HCT116 (cell line): ENCODE measurements around the gene LRP1. TPM values are rescaled to one million over a fixed set of nuclear protein-coding genes. Genes with fewer than 3 reads are reported as not detected.

ENCODE experiments used
- ATAC-seq: fragments of 200-7000 bp; cut with Tn5 transposase; 2 replicates; pipeline ENCODE4 v1.9.1; 2020; ENCODE audit warnings: mild to moderate bottlenecking, moderate library complexity
- BruUV-seq: library from RNA; stranded (reverse); fragments of 400-500 nt; replicated peaks from 2 replicates; lab custom pipeline; 2021; lab: Mats Ljungman, UMichigan
- CTCF ChIA-PET: fragments of 300-600 bp; sonication (Branson Sonifier 250); formaldehyde crosslinking; loops from one replicate; lab custom pipeline; 2021; ENCODE audit warnings: antibody characterized with exemption; lab: Charles Lee
- POLR2A ChIA-PET: fragments of 300-600, 350-600 bp; sonication (Branson Sonifier 250); formaldehyde crosslinking; loops from one replicate; lab custom pipeline; 2021; ENCODE audit warnings: antibody characterized with exemption; lab: Charles Lee
- RAD21 ChIA-PET, 2 experiments: fragments of 300-600 bp; sonication (Branson Sonifier 250); formaldehyde crosslinking; loops; one replicate each; lab custom pipeline; 2023; ENCODE audit warnings: low total read pairs in 2 of 2; ENCODE audit not compliant: uncharacterized antibody in 2 of 2, unreplicated experiment in 2 of 2, low non-redundant PET in 1 of 2; lab: Charles Lee
- DNase-seq: peaks from one replicate; pipeline ENCODE4 v3.0.0-alpha.2; 2010; ENCODE audit warnings: low read depth, low spot score
- H2AFZ ChIP-seq: fragments of 200-600 bp; shearing (Covaris generic), sonication (generic); 2 replicates; pipeline ENCODE4 v1.6.1; 2017; ENCODE audit warnings: low read depth, mixed run types, mixed read lengths, antibody characterized with exemption, low read length; ENCODE audit not compliant: poor library complexity, severe bottlenecking
- H3K27ac ChIP-seq: 2 replicates; pipeline ENCODE4 v1.5.1; 2012; ENCODE audit warnings: low read depth, low read length
- H3K27me3 ChIP-seq: fragments of 200-600 bp; sonication (generic); 2 replicates; pipeline ENCODE4 v1.6.1; 2016; ENCODE audit warnings: mixed run types, low read length, mixed read lengths; ENCODE audit not compliant: insufficient read depth
- H3K36me3 ChIP-seq, 2 experiments: fragments of 200-500 bp in 1 of 2; fragments of 200-600 bp in 1 of 2; sonication (Bioruptor generic) in 1 of 2; sonication (generic) in 1 of 2; 2 replicates each; pipeline versions ENCODE4 v1.5.1 to v1.6.1; 2014 to 2016; ENCODE audit warnings: low read length in 2 of 2, inconsistent platforms in 1 of 2, mixed read lengths in 1 of 2, mixed run types in 1 of 2; ENCODE audit not compliant: insufficient read depth in 2 of 2, control insufficient read depth in 1 of 2
- H3K4me1 ChIP-seq, 2 experiments: fragments of 200-600 bp in 1 of 2; sonication (generic) in 1 of 2; 2 replicates each; pipeline versions ENCODE4 v1.5.1 to v1.6.1; 2012 to 2017; ENCODE audit warnings: low read length in 2 of 2, inconsistent platforms in 1 of 2, mild to moderate bottlenecking in 1 of 2, mixed read lengths in 1 of 2, mixed run types in 1 of 2, moderate library complexity in 1 of 2; ENCODE audit not compliant: insufficient read depth in 2 of 2, control insufficient read depth in 1 of 2
- H3K4me2 ChIP-seq: fragments of 200-600 bp; sonication (generic); 2 replicates; pipeline ENCODE4 v1.6.1; 2017; ENCODE audit warnings: mixed run types, low read length, mixed read lengths
- H3K4me3 ChIP-seq, 2 experiments: fragments of 200-600 bp in 1 of 2; sonication (generic) in 1 of 2; replicated peaks in 1 of 2; 2 replicates each; pipeline ENCODE4 v1.5.1; 2011 to 2016; ENCODE audit warnings: low read length in 2 of 2, control low read depth in 1 of 2, low read depth in 1 of 2, mild to moderate bottlenecking in 1 of 2, mixed read lengths in 1 of 2, mixed run types in 1 of 2
- H3K79me2 ChIP-seq: fragments of 200-600 bp; sonication (generic); 2 replicates; pipeline ENCODE4 v1.6.1; 2017; ENCODE audit warnings: mild to moderate bottlenecking, mixed run types, low read length, moderate library complexity, mixed read lengths; ENCODE audit not compliant: insufficient read depth
- H3K9ac ChIP-seq: fragments of 200-600 bp; sonication (generic); 2 replicates; pipeline ENCODE4 v1.6.1; 2016; ENCODE audit warnings: low read length, mixed read lengths
- H3K9me2 ChIP-seq: fragments of 200-600 bp; sonication (generic), shearing (Covaris generic); 2 replicates; pipeline ENCODE4 v1.6.1; 2017; ENCODE audit warnings: mixed run types, mild to moderate bottlenecking, moderate library complexity; ENCODE audit not compliant: insufficient read depth
- H3K9me3 ChIP-seq, 2 experiments: fragments of 200-500 bp in 1 of 2; fragments of 200-600 bp in 1 of 2; sonication (Bioruptor generic) in 1 of 2; sonication (generic) in 1 of 2; 2 replicates each; pipeline ENCODE4 v1.6.1; 2014 to 2017; ENCODE audit warnings: low read length in 2 of 2, mixed read lengths in 2 of 2, inconsistent platforms in 1 of 2, low read depth in 1 of 2, mild to moderate bottlenecking in 1 of 2, mixed run types in 1 of 2, moderate library complexity in 1 of 2; ENCODE audit not compliant: control insufficient read depth in 1 of 2, insufficient read depth in 1 of 2
- H4K20me1 ChIP-seq: fragments of 200-600 bp; sonication (generic), shearing (Covaris generic); 2 replicates; pipeline ENCODE4 v1.6.1; 2017; ENCODE audit warnings: mixed run types, mild to moderate bottlenecking, moderate library complexity; ENCODE audit not compliant: insufficient read depth
- CEBPB ChIP-seq: IDR thresholded peaks from 2 replicates; pipeline ENCODE4 v1.6.1; 2012; ENCODE audit warnings: low read depth
- EGR1 ChIP-seq: IDR thresholded peaks from 2 replicates; pipeline ENCODE4 v1.6.1; 2012; ENCODE audit warnings: low read depth
- ELF1 ChIP-seq: IDR thresholded peaks from 2 replicates; pipeline ENCODE4 v1.6.1; 2012; ENCODE audit warnings: low read depth, borderline replicate concordance
- EZH2phosphoT487 ChIP-seq: fragments of 200-600 bp; IDR thresholded peaks from 2 replicates; pipeline ENCODE4 v1.6.1; 2018; ENCODE audit warnings: antibody characterized with exemption, borderline replicate concordance
- JUND ChIP-seq: IDR thresholded peaks from 2 replicates; pipeline ENCODE4 v1.6.1; 2012
- POLR2A ChIP-seq: IDR thresholded peaks from 2 replicates; pipeline ENCODE4 v1.7.0; 2011; ENCODE audit warnings: borderline replicate concordance; ENCODE audit not compliant: insufficient read depth, insufficient read length; ENCODE audit errors: extremely low read depth
- SIN3A ChIP-seq: IDR thresholded peaks from 2 replicates; pipeline ENCODE4 v1.6.1; 2012; ENCODE audit warnings: low read depth
- SRF ChIP-seq: IDR thresholded peaks from 2 replicates; pipeline ENCODE4 v1.6.1; 2012; ENCODE audit warnings: low read depth
- ZNF274 ChIP-seq: fragments of 200-500 bp; sonication (Bioruptor generic); IDR thresholded peaks from 2 replicates; pipeline ENCODE4 v1.6.1; 2014; ENCODE audit warnings: mild to moderate bottlenecking, low read depth, low read length, inconsistent platforms
- intact Hi-C: fragments of 100-400 bp; cut with micrococcal nuclease; formaldehyde crosslinking; loops from 2 replicates; pipeline ENCODE4 v1.10.0; 2022
- total RNA-seq: library from RNA; stranded (reverse); gene quantifications from one replicate; pipeline ENCODE4 v1.2.1, GENCODE V29; 2021; ENCODE audit not compliant: unreplicated experiment
- TF ChIP-seq, protein P1 (sequence below): IDR thresholded peaks from 2 replicates; pipeline ENCODE4 v1.6.1; 2012
- TF ChIP-seq, protein P2 (sequence below): IDR thresholded peaks from 2 replicates; pipeline ENCODE4 v1.6.1; 2011; ENCODE audit warnings: mild to moderate bottlenecking, low read length, moderate library complexity; ENCODE audit not compliant: insufficient replicate concordance; ENCODE audit errors: extremely low read depth
- TF ChIP-seq, protein P3 (sequence below), 3 experiments: fragments of 200-600 bp in 1 of 3; sonication (generic) in 1 of 3; IDR thresholded peaks in 2 of 3; conservative IDR thresholded peaks in 1 of 3; 2 replicates each; pipeline ENCODE4 v1.5.1; 2012 to 2017; ENCODE audit warnings: low read depth in 2 of 3, low read length in 2 of 3, antibody characterized with exemption in 1 of 3, borderline replicate concordance in 1 of 3, control low read depth in 1 of 3, mild to moderate bottlenecking in 1 of 3, mixed read lengths in 1 of 3, mixed run types in 1 of 3, moderate library complexity in 1 of 3; ENCODE audit not compliant: insufficient read depth in 1 of 3

The LRP1 gene
- total RNA-seq, 1 experiment from 2014 or later, result 12.0 TPM

DNA sequence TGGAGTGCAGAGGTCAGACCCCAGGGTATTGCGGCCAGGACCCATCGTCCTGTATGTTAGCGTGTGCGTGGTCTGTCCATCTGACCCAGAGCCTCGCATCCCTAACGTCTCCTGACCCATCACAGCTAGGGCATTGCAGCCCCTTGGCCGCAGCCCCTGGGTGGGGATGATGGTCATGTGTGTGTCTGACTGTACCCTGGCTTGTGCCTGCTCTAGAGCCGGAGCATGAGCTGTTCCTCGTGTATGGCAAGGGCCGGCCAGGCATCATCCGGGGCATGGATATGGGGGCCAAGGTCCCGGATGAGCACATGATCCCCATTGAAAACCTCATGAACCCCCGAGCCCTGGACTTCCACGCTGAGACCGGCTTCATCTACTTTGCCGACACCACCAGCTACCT lies 29.9 kb downstream of the LRP1 start (continued):
- TF ChIP-seq, protein P1, sequence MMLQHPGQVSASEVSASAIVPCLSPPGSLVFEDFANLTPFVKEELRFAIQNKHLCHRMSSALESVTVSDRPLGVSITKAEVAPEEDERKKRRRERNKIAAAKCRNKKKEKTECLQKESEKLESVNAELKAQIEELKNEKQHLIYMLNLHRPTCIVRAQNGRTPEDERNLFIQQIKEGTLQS, result no peak
- TF ChIP-seq SRF, result no peak
- TF ChIP-seq EGR1, result no peak
- TF ChIP-seq, protein P2, sequence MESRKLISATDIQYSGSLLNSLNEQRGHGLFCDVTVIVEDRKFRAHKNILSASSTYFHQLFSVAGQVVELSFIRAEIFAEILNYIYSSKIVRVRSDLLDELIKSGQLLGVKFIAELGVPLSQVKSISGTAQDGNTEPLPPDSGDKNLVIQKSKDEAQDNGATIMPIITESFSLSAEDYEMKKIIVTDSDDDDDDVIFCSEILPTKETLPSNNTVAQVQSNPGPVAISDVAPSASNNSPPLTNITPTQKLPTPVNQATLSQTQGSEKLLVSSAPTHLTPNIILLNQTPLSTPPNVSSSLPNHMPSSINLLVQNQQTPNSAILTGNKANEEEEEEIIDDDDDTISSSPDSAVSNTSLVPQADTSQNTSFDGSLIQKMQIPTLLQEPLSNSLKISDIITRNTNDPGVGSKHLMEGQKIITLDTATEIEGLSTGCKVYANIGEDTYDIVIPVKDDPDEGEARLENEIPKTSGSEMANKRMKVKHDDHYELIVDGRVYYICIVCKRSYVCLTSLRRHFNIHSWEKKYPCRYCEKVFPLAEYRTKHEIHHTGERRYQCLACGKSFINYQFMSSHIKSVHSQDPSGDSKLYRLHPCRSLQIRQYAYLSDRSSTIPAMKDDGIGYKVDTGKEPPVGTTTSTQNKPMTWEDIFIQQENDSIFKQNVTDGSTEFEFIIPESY, result no peak
- TF ChIP-seq JUND, result no peak
- TF ChIP-seq SIN3A, result no peak
- TF ChIP-seq, all 23 proteins: peak for 0

DNA sequence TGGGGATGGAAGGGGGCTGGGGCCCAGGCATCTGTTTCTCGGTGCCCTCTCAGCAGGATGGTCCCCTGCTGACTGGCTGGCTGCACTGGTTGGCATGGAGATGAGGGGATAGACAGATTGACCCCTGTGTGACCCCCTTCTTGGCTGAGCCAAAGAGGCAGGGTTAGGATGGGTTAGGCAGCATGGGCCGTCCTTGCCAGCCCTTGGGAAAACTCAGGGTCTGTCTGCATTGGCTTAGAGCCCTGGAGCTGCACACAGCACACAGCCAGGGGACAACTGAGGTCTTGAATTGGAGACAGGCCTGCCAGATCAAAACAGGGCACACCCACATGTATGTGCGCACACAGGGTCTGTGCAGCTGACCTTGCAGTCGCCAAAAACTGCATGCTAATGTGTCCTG lies 30.4 kb downstream of the LRP1 start:
- Histone ChIP-seq H3K36me3 (peaks cover 0 to 2% of the 10 kb centered on the region in 2 experiments; a peak in 1 of 4 replicates), H4K20me1 (no peaks in the 10 kb centered on the region)

More for the DNA sequence above, 30.4 kb downstream of the LRP1 start:
- no peaks in the 10 kb centered on the region for H3K9me3 ChIP-seq
- H2AFZ ChIP-seq, result no peak overlapping the region
- CTCF ChIA-PET, result no interaction called here
- ATAC-seq (no peak), DNase-seq (no peak)
- H3K4me1 ChIP-seq, result no peaks in the 10 kb centered on the region
- H3K27ac ChIP-seq, result no peak overlapping the region
- no peak overlapping the region for H3K4me2 ChIP-seq
- no peak overlapping the region for H3K4me3 ChIP-seq
- intact Hi-C loops, result no loop called here
- no peak overlapping the region for H3K9ac ChIP-seq
- TF ChIP-seq POLR2A, result no peak
- no peak for TF ChIP-seq ZNF274
- no peak for TF ChIP-seq JUND
- TF ChIP-seq EZH2phosphoT487, result no peak
- TF ChIP-seq, protein P3, sequence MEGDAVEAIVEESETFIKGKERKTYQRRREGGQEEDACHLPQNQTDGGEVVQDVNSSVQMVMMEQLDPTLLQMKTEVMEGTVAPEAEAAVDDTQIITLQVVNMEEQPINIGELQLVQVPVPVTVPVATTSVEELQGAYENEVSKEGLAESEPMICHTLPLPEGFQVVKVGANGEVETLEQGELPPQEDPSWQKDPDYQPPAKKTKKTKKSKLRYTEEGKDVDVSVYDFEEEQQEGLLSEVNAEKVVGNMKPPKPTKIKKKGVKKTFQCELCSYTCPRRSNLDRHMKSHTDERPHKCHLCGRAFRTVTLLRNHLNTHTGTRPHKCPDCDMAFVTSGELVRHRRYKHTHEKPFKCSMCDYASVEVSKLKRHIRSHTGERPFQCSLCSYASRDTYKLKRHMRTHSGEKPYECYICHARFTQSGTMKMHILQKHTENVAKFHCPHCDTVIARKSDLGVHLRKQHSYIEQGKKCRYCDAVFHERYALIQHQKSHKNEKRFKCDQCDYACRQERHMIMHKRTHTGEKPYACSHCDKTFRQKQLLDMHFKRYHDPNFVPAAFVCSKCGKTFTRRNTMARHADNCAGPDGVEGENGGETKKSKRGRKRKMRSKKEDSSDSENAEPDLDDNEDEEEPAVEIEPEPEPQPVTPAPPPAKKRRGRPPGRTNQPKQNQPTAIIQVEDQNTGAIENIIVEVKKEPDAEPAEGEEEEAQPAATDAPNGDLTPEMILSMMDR (IDR thresholded peaks at IDR 0.05 in 2 of 3, conservative IDR thresholded peaks at IDR 0.05 in 1 of 3; ENCODE audit: borderline replicate concordance in 1 of 3, insufficient read depth in 1 of 3, low read depth in 2 of 3, low read length in 2 of 3), result no peak
- no peak for TF ChIP-seq SIN3A
- no peak for TF ChIP-seq CEBPB
- TF ChIP-seq SRF, result no peak
- TF ChIP-seq ELF1, result no peak
- BruUV-seq, result no TSS peak
- H3K27me3 ChIP-seq, result no peaks in the 10 kb centered on the region
- RAD21 ChIA-PET, result no interaction called here
- H3K79me2 ChIP-seq, result no peaks in the 10 kb centered on the region
- H3K9me2 ChIP-seq, result no peaks in the 10 kb centered on the region
- POLR2A ChIA-PET, result no interaction called here
